ENCODE data around the gene HEMGN.

HEMGN gene

GRCh38 chr9:97940741-97941140 lies 2.8 kb upstream of the HEMGN start:
- WGBS, 2 donors (ENCODE audit: extremely low coverage in 2 of 2, insufficient read length in 2 of 2, insufficient replicate concordance in 1 of 2) = no CpG with 5 or more reads among the region's 3 CpGs
- Histone ChIP-seq H2BK120ac (ENCODE audit: low read depth, low read length) (no peak overlapping the region), H2AFZ (ENCODE audit: low read length) (no peak overlapping the region), H2BK15ac (ENCODE audit: low read length) (no peak overlapping the region), H3K9ac (ENCODE audit: low read depth, low read length, poor library complexity) (no peak overlapping the region), H2BK12ac (ENCODE audit: low read length) (no peak overlapping the region), H3K14ac (ENCODE audit: low read length) (no peak overlapping the region), H3K4me1 (ENCODE audit: control insufficient read depth in 2 of 2, insufficient read depth in 1 of 2, low read depth in 1 of 2, low read length in 2 of 2) (no peaks in the 10 kb centered on the region), H4K8ac (ENCODE audit: low read depth, low read length) (no peak overlapping the region), H2AK5ac (ENCODE audit: low read depth, low read length) (no peak overlapping the region), H3K27ac (replicated peaks; ENCODE audit: low read length) (no peak overlapping the region), H3K27me3 (ENCODE audit: control insufficient read depth in 3 of 3, insufficient read depth in 3 of 3, low read depth in 1 of 3, low read length in 3 of 3) (peaks cover 0 to 73% (median 27%) of the 10 kb centered on the region in 3 experiments), H3K23ac (ENCODE audit: low read depth, low read length, poor library complexity) (no peak overlapping the region), H3K9me3 (replicated peaks in 1 of 2; ENCODE audit: control insufficient read depth in 2 of 2, insufficient read depth in 1 of 2, low read depth in 1 of 2, low read length in 2 of 2) (no peaks in the 10 kb centered on the region), H3K4ac (ENCODE audit: low read length) (no peak overlapping the region), H3K4me3 (ENCODE audit: low read length in 2 of 2) (no peak overlapping the region), H4K91ac (ENCODE audit: low read depth, low read length, poor library complexity) (no peak overlapping the region), H3K36me3 (replicated peaks in 1 of 2; ENCODE audit: control insufficient read depth in 2 of 2, insufficient read depth in 2 of 2, low read length in 2 of 2) (no peaks in the 10 kb centered on the region), H3K18ac (ENCODE audit: low read length) (no peak overlapping the region), H3K4me2 (ENCODE audit: insufficient read depth, low read length, poor library complexity, severe bottlenecking) (no peak overlapping the region), H3K79me1 (ENCODE audit: low read depth, low read length) (no peaks in the 10 kb centered on the region), H2BK5ac (ENCODE audit: low read length) (no peak overlapping the region)
- DNase-seq (ENCODE audit: low spot score) = no peak

- Histone ChIP-seq H2AFZ (ENCODE audit: low read length) (no peak overlapping the region), H3K27ac (replicated peaks; ENCODE audit: low read length) (no peak overlapping the region), H3K4me1 (ENCODE audit: control insufficient read depth in 2 of 2, insufficient read depth in 1 of 2, low read depth in 1 of 2, low read length in 2 of 2) (no peaks in the 10 kb centered on the region), H3K4me2 (ENCODE audit: insufficient read depth, low read length, poor library complexity, severe bottlenecking) (no peak overlapping the region), H3K14ac (ENCODE audit: low read length) (no peak overlapping the region), H4K91ac (ENCODE audit: low read depth, low read length, poor library complexity) (no peak overlapping the region), H3K9ac (ENCODE audit: low read depth, low read length, poor library complexity) (no peak overlapping the region), H3K4ac (ENCODE audit: low read length) (no peak overlapping the region), H3K18ac (ENCODE audit: low read length) (no peak overlapping the region), H2BK5ac (ENCODE audit: low read length) (no peak overlapping the region), H2AK5ac (ENCODE audit: low read depth, low read length) (no peak overlapping the region), H3K36me3 (replicated peaks in 1 of 2; ENCODE audit: control insufficient read depth in 2 of 2, insufficient read depth in 2 of 2, low read length in 2 of 2) (no peaks in the 10 kb centered on the region), H2BK12ac (ENCODE audit: low read length) (no peak overlapping the region), H2BK15ac (ENCODE audit: low read length) (no peak overlapping the region), H3K4me3 (ENCODE audit: low read length in 2 of 2) (no peak overlapping the region), H4K8ac (ENCODE audit: low read depth, low read length) (no peak overlapping the region), H3K79me1 (ENCODE audit: low read depth, low read length) (no peaks in the 10 kb centered on the region), H3K23ac (ENCODE audit: low read depth, low read length, poor library complexity) (no peak overlapping the region), H2BK120ac (ENCODE audit: low read depth, low read length) (no peak overlapping the region), H3K27me3 (ENCODE audit: control insufficient read depth in 3 of 3, insufficient read depth in 3 of 3, low read depth in 1 of 3, low read length in 3 of 3) (peaks cover 0 to 78% (median 29%) of the 10 kb centered on the region in 3 experiments), H3K9me3 (replicated peaks in 1 of 2; ENCODE audit: control insufficient read depth in 2 of 2, insufficient read depth in 1 of 2, low read depth in 1 of 2, low read length in 2 of 2) (no peaks in the 10 kb centered on the region)
- no peak for DNase-seq (ENCODE audit: low spot score)
Observed at GRCh38 chr9:97940233-97940632, 2.3 kb upstream of the HEMGN start.

- Histone ChIP-seq H3K4me2 (ENCODE audit: insufficient read depth, low read length, poor library complexity, severe bottlenecking) (no peak overlapping the region), H2BK15ac (ENCODE audit: low read length) (no peak overlapping the region), H3K14ac (ENCODE audit: low read length) (no peak overlapping the region), H2AFZ (ENCODE audit: low read length) (no peak overlapping the region), H2BK120ac (ENCODE audit: low read depth, low read length) (no peak overlapping the region), H3K9me3 (replicated peaks in 1 of 2; ENCODE audit: control insufficient read depth in 2 of 2, insufficient read depth in 1 of 2, low read depth in 1 of 2, low read length in 2 of 2) (no peaks in the 10 kb centered on the region), H3K9ac (ENCODE audit: low read depth, low read length, poor library complexity) (no peak overlapping the region), H3K23ac (ENCODE audit: low read depth, low read length, poor library complexity) (no peak overlapping the region), H4K8ac (ENCODE audit: low read depth, low read length) (no peak overlapping the region), H3K79me1 (ENCODE audit: low read depth, low read length) (no peaks in the 10 kb centered on the region), H3K18ac (ENCODE audit: low read length) (no peak overlapping the region), H3K4me1 (ENCODE audit: control insufficient read depth in 2 of 2, insufficient read depth in 1 of 2, low read depth in 1 of 2, low read length in 2 of 2) (no peaks in the 10 kb centered on the region), H2AK5ac (ENCODE audit: low read depth, low read length) (no peak overlapping the region), H3K36me3 (replicated peaks in 1 of 2; ENCODE audit: control insufficient read depth in 2 of 2, insufficient read depth in 2 of 2, low read length in 2 of 2) (no peaks in the 10 kb centered on the region), H3K27me3 (ENCODE audit: control insufficient read depth in 3 of 3, insufficient read depth in 3 of 3, low read depth in 1 of 3, low read length in 3 of 3) (peaks cover 0 to 80% (median 25%) of the 10 kb centered on the region in 3 experiments), H4K91ac (ENCODE audit: low read depth, low read length, poor library complexity) (no peak overlapping the region), H3K4me3 (ENCODE audit: low read length in 2 of 2) (no peak overlapping the region), H2BK12ac (ENCODE audit: low read length) (no peak overlapping the region), H2BK5ac (ENCODE audit: low read length) (no peak overlapping the region), H3K4ac (ENCODE audit: low read length) (no peak overlapping the region), H3K27ac (replicated peaks; ENCODE audit: low read length) (no peak overlapping the region)
- DNase-seq (ENCODE audit: low spot score) = no peak
Observed at GRCh38 chr9:97936998-97937397, 974 bp downstream of the HEMGN start.

GRCh38 chr9:97935276-97935675 lies 2.7 kb downstream of the HEMGN start:
- H3K27me3 ChIP-seq (ENCODE audit: control insufficient read depth in 3 of 3, insufficient read depth in 3 of 3, low read depth in 1 of 3, low read length in 3 of 3) = peaks cover 0 to 80% (median 25%) of the 10 kb centered on the region in 3 experiments
- H3K4me2 ChIP-seq (ENCODE audit: insufficient read depth, low read length, poor library complexity, severe bottlenecking) = no peak overlapping the region
- no peaks in the 10 kb centered on the region for H3K4me1 ChIP-seq (ENCODE audit: control insufficient read depth in 2 of 2, insufficient read depth in 1 of 2, low read depth in 1 of 2, low read length in 2 of 2)
- no peak overlapping the region for H2BK12ac ChIP-seq (ENCODE audit: low read length)
- no peak overlapping the region for H2BK15ac ChIP-seq (ENCODE audit: low read length)
- H3K79me1 ChIP-seq (ENCODE audit: low read depth, low read length) = no peaks in the 10 kb centered on the region
- DNase-seq (ENCODE audit: low spot score) = no peak
- no peaks in the 10 kb centered on the region for H3K36me3 ChIP-seq (replicated peaks in 1 of 2; ENCODE audit: control insufficient read depth in 2 of 2, insufficient read depth in 2 of 2, low read length in 2 of 2)
- no CpG with 5 or more reads among the region's 1 CpG for WGBS, 2 donors (ENCODE audit: extremely low coverage in 2 of 2, insufficient read length in 2 of 2, insufficient replicate concordance in 1 of 2)
- H2BK120ac ChIP-seq (ENCODE audit: low read depth, low read length) = no peak overlapping the region
- no peak overlapping the region for H2BK5ac ChIP-seq (ENCODE audit: low read length)
- no peak overlapping the region for H3K4me3 ChIP-seq (ENCODE audit: low read length in 2 of 2)
- H3K27ac ChIP-seq (replicated peaks; ENCODE audit: low read length) = no peak overlapping the region
- no peak overlapping the region for H4K8ac ChIP-seq (ENCODE audit: low read depth, low read length)
- H2AK5ac ChIP-seq (ENCODE audit: low read depth, low read length) = no peak overlapping the region
- H3K14ac ChIP-seq (ENCODE audit: low read length) = no peak overlapping the region
- no peak overlapping the region for H3K23ac ChIP-seq (ENCODE audit: low read depth, low read length, poor library complexity)
- no peak overlapping the region for H3K4ac ChIP-seq (ENCODE audit: low read length)
- H4K91ac ChIP-seq (ENCODE audit: low read depth, low read length, poor library complexity) = no peak overlapping the region
- H3K9ac ChIP-seq (ENCODE audit: low read depth, low read length, poor library complexity) = no peak overlapping the region
- H2AFZ ChIP-seq (ENCODE audit: low read length) = no peak overlapping the region
- no peaks in the 10 kb centered on the region for H3K9me3 ChIP-seq (replicated peaks in 1 of 2; ENCODE audit: control insufficient read depth in 2 of 2, insufficient read depth in 1 of 2, low read depth in 1 of 2, low read length in 2 of 2)
- H3K18ac ChIP-seq (ENCODE audit: low read length) = no peak overlapping the region
